GM20000 (cell line): Measurements from ENCODE around the gene ANKMY1.

Experiments used
- DNase-seq: peaks from one replicate; pipeline ENCODE4 v3.0.0; 2012; ENCODE audit warnings: low spot score
- TF ChIP-seq, protein P1 (sequence below): IDR thresholded peaks from 2 replicates; pipeline ENCODE4 v1.5.1; 2012; ENCODE audit warnings: mild to moderate bottlenecking, control low read depth; ENCODE audit errors: extremely low read depth, missing control alignments

ANKMY1 gene

DNA sequence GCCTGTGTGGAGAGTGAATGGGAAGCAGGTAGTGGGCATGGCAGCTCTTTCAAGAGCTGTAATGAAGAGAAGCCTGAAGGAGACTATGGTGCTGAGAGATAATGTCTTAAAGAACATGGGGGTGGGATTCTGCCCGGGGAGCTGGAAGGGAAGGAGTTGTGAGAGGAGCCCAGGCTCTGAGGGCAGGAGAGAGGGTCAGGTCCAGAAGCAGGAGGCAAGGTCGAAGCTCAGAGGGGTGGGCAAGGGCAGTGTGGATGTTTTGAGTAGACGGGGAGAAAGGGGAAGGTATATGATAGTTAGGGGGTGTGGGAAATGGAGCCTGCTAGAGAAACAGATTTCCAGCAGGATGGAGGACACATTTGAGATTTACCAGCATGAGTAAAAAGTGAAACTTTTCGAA is 30.9 kb upstream of the ANKMY1 start:
- TF ChIP-seq, protein P1, sequence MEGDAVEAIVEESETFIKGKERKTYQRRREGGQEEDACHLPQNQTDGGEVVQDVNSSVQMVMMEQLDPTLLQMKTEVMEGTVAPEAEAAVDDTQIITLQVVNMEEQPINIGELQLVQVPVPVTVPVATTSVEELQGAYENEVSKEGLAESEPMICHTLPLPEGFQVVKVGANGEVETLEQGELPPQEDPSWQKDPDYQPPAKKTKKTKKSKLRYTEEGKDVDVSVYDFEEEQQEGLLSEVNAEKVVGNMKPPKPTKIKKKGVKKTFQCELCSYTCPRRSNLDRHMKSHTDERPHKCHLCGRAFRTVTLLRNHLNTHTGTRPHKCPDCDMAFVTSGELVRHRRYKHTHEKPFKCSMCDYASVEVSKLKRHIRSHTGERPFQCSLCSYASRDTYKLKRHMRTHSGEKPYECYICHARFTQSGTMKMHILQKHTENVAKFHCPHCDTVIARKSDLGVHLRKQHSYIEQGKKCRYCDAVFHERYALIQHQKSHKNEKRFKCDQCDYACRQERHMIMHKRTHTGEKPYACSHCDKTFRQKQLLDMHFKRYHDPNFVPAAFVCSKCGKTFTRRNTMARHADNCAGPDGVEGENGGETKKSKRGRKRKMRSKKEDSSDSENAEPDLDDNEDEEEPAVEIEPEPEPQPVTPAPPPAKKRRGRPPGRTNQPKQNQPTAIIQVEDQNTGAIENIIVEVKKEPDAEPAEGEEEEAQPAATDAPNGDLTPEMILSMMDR = no peak
- DNase-seq = no peak

DNA sequence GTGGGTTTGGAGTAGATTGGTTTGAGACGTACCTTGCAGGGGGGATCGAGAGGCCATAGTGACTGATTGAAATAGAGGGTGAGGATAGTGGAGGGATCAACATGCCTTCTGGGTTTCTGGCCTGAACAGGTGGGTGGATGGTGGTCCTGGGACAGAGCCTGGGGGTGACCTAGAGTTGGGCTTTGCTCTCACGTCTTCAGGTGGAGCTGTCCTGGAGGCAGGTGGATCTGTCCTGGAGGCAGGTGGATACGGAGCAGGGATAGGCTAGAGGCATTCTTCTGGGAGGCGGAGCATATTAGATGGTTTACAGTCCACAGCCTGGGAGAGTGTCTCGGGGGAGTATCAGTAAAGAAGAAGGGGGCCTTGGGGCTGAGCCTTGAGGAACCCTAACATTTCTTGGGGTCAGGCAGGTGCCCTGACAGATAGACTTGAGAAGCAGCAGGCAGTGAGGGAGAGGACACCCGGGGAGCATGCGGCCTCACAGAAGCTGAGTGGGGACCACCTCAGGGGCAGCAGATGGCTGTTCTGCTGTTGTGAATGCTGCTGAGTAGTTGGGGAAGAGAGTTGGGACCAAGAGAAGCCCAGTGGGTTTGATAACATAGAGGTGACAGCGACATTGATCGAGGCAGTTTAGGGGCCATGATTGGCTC is 30.3 kb upstream of the ANKMY1 start:
- DNase-seq = no peak
- TF ChIP-seq, protein P1 = no peak

- DNase-seq = peak; percentile 68
Measured at GRCh38 chr2:240586919-240587800, 29.4 kb upstream of the ANKMY1 start.

DNA sequence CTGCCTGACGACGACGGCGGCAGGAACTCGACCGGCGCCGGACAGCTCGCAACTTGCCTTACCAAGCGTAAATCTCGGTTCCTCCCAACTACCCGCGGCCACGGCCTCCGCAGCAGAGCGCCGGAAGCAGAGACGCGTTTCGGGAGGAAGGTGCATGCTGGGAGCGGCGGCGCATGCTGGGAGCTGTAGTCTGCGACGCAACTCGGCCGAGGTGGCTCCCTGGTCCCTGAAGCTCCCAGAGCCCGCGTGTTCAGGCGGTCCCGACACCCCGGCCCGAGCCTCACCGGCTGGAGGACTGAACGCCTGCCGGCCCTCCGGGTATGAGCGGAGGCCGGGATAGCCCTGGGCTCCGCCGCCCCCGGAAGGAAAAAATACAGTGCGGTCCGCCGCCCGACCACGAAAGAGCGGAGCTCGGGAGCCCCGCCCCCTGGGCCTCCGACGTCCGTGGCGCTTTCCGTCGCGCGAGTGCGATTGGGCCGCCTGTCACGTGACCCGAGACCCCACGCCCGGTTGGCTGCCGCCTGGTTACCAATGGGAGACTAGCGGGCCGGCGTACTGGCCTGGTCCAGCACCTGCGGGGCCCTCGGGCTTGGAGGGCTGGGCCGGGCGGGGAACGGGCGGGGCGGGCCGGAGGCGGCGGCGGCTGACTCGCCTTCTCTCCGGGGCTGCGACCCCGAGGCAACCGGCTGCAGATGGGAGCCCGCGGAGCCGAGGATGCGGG is 28.6 kb upstream of the ANKMY1 start, which contains the start of gene CAPN10:
TSS of gene CAPN10 (plus strand) at position 537 of the 721 bp plus-strand sequence. CDS start at position 715, 178 bp downstream.
- peak; percentile 97 for DNase-seq
- TF ChIP-seq, protein P1 = no peak

More at GRCh38 chr2:240586919-240587800, 29.4 kb upstream of the ANKMY1 start:
- TF ChIP-seq, protein P1 = no peak

GRCh38 chr2:240585681-240586197 is 28.0 kb upstream of the ANKMY1 start:
- TF ChIP-seq, protein P1 = no peak
- DNase-seq = no peak

- DNase-seq = peak; percentile 57
- TF ChIP-seq, protein P1 = no peak
Measured at GRCh38 chr2:240585101-240585500, 27.3 kb upstream of the ANKMY1 start.
